HG03060 (cell line): ENCODE measurements around the gene EEF1AKMT4.

Experiments
- ATAC-seq: cut with Tn5 transposase; IDR thresholded peaks from one replicate; pipeline ENCODE4 v1.9.1; 2021; ENCODE audit warnings: low read depth, moderate number of reproducible peaks; ENCODE audit not compliant: unreplicated experiment

EEF1AKMT4 gene

GRCh38 chr3:184296616-184297015 lies 47.1 kb downstream of the EEF1AKMT4 start:
- ATAC-seq: no peak

DNA sequence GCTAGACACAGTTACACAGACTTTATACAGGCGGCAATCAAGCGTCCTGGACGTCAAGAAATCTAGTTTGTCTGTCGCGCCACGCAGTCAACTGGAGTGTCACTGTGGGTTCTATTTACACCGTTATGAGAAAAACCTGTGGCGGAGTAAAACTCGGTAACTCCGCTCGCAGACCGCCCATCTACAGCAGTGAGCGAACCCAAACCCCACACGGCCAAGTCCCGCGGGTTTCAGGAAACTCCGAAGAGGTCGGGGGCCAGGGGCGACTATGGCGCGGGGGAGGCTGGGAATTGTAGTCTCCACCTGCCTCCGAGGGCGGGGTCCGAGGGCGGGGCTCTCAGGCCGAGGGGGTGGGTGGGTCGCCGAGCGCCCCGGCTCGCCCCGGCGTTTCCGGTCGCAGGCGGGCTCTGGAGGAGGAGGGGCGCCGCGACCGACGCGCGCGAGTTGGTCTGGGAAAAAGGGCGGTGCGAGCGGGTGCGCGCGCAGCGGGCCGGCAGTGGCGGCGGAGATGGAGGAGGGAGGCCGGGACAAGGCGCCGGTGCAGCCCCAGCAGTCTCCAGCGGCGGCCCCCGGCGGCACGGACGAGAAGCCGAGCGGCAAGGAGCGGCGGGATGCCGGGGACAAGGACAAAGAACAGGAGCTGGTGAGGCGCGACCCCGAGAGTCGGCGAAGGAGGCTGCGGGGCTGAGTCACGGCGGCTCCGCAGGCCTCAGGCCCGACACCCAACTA lies 49.5 kb downstream of the EEF1AKMT4 start, which contains the start of gene PSMD2:
TSS of gene PSMD2 (plus strand) at position 483 of the 729 bp plus-strand sequence. CDS start at position 509, 26 bp downstream.
- peak; percentile 78 for ATAC-seq

- peak; percentile 24 for ATAC-seq
These were observed 50.3 kb downstream of the EEF1AKMT4 start for GRCh38 chr3:184299488-184300377.

- no peak for ATAC-seq
These were observed 50.9 kb downstream of the EEF1AKMT4 start for GRCh38 chr3:184300378-184300720.

GRCh38 chr3:184305577-184305976 lies 56.1 kb downstream of the EEF1AKMT4 start:
- no peak for ATAC-seq

GRCh38 chr3:184306341-184306972 lies 57.0 kb downstream of the EEF1AKMT4 start:
- ATAC-seq: no peak

GRCh38 chr3:184307915-184308314 lies 58.4 kb downstream of the EEF1AKMT4 start:
- ATAC-seq: no peak
